Choroid plexus epithelial cell (primary cell): ENCODE measurements around the gene LPP.

Source experiments
- DNase-seq: peaks from one replicate; pipeline ENCODE4 v3.0.0-alpha.2; 2010; ENCODE audit warnings: low read depth
- H3K4me3 ChIP-seq: 2 replicates; pipeline ENCODE4 v1.5.1; 2011; ENCODE audit warnings: low read depth, mild to moderate bottlenecking, control low read depth, low read length, moderate library complexity
- TF ChIP-seq, protein P1 (sequence below): conservative IDR thresholded peaks from 2 replicates; pipeline ENCODE4 v1.5.1; 2011; ENCODE audit warnings: low read depth, mild to moderate bottlenecking, control low read depth, inconsistent platforms, low read length, moderate library complexity

The LPP gene

DNA sequence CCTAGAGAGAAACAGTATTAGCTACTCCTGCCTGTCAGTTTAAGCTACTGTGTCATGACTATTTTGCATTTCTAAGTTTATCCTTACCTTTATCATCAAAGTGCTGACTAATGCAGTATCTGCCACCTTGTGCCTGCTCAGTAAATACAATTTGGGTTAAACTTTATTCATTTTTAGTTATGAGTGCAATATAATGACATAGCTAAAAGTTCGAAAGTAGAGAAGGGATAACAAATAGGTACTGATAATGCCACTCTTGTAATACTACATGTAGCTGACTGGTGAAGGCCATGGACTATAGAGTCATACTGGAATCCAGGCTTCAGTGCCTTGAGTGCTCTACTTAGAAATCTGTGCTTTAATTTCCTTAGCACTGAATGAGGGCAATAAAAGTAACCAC is 537.0 kb downstream of the LPP start:
- no peak for DNase-seq
- H3K4me3 ChIP-seq: no peak overlapping the region
- TF ChIP-seq, protein P1, sequence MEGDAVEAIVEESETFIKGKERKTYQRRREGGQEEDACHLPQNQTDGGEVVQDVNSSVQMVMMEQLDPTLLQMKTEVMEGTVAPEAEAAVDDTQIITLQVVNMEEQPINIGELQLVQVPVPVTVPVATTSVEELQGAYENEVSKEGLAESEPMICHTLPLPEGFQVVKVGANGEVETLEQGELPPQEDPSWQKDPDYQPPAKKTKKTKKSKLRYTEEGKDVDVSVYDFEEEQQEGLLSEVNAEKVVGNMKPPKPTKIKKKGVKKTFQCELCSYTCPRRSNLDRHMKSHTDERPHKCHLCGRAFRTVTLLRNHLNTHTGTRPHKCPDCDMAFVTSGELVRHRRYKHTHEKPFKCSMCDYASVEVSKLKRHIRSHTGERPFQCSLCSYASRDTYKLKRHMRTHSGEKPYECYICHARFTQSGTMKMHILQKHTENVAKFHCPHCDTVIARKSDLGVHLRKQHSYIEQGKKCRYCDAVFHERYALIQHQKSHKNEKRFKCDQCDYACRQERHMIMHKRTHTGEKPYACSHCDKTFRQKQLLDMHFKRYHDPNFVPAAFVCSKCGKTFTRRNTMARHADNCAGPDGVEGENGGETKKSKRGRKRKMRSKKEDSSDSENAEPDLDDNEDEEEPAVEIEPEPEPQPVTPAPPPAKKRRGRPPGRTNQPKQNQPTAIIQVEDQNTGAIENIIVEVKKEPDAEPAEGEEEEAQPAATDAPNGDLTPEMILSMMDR: no peak

DNA sequence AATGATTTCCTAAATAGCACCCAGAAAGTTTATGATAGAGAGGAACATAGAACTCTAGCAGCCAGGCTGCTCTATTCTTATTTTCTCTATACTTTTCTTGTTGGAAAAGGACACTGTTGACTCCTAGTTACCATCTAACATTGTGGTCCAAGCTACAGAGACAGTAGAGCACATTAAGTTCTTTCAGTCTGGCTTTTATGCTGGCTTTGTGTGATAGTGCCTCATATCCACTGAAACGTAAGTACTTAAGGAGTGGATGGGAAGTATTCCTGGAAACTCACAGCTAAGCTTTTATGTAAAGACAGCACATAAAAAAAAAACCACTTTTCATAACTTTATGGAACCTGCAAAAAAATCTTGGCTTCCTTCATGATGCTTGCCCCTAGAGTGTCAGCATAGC is 537.7 kb downstream of the LPP start:
- H3K4me3 ChIP-seq: no peak overlapping the region
- DNase-seq: no peak
- TF ChIP-seq, protein P1: no peak

DNA sequence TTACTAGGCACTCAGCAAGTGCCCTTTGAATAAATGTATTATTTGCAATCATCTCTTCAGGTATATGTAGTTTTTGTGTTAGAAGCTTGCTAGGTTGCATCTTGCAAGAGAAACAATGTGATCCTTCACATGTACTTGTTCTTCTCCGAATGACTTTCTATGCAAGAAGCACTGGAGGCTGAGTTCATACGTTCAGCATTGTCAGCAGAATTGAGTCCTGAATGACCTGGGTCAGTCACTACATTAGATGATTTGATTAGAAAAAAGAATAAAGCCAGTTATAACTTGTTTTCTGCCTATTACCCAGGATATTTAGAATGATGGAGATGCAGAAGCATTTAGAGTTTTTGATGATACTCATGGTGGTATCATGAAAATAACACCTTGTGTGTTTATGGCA is 538.7 kb downstream of the LPP start:
- no peak for DNase-seq
- TF ChIP-seq, protein P1: no peak
- H3K4me3 ChIP-seq: no peak overlapping the region

DNA sequence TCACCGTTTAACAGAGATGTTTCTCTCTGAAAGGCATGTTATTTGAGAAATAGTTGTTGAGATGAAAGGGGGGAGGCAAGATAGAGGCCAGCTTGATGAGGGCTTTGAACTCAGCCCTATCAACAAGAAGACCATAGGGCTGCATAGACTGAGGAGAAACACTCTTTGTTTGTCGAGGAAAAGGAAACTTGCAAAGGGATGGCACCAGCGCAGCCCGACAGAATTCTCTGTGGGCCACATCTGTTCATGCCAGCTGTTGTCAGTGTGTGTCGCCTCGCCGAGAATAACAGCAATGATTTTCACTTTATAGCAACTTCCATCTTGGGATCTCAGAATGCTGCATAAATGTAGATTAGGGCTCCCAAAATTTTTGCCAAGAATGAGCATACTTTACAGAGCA is 539.5 kb downstream of the LPP start:
- no peak for DNase-seq

DNA sequence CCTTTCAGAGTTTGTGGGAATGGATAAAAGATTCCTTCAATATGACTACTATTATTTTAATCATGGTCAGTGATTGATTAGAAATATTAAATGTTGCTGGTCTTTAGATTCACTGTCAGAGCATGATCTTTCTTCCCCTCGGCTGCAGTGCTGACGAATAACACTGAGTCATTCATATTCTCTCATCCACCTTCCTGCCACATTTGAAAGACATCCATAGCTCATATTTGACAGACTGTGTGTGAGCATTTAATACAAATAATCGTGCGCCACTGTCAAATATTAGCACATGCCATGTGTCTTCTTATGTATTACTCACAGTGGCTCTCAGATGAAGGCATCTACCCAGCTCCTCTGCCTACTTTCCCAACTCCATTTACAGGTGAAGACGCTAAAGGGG is 541.3 kb downstream of the LPP start:
- DNase-seq: no peak
- no peak overlapping the region for H3K4me3 ChIP-seq
- TF ChIP-seq, protein P1: no peak

More for the DNA sequence above, 539.5 kb downstream of the LPP start:
- TF ChIP-seq, protein P1: no peak
- H3K4me3 ChIP-seq: no peak overlapping the region

DNA sequence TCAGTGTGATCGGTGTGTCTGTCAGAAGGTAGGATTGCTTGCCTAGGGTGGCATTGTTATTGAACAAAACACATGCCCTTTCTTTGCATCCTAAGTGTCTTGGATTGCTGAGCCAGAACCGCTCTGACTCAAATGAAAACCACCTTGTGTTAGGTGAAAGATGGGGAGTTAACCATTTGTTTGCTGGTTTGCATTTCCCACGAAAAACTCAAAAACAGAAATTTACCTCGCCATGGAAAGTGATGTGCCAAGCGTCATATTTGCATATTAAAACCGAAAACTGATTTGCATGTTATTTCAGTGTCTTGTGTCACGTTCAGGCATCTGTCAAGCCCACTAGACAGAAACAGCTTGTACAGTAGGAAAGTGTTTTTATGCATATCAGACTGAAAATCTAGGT is 543.2 kb downstream of the LPP start:
- TF ChIP-seq, protein P1: no peak
- DNase-seq: no peak
- no peak overlapping the region for H3K4me3 ChIP-seq

DNA sequence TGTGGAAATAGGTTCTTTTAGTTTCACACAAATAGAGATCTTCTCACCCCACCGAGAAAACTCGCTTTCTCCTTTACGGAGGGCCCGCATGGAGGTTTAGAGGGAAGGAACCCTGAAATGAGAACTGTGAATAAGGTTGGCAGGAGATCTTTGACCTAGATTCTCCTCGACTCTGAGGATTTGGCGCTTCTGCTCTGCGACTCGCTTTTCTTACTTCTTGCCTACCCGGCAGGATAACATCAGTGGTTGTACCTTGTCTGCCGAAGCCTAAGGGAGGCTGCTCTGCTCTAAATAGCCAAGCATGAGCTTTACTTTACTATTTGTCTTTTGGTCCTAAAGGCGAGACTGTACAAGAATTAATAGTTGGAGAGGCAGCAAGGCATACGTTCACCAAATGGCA is 544.5 kb downstream of the LPP start:
- TF ChIP-seq, protein P1: no peak
- no peak overlapping the region for H3K4me3 ChIP-seq
- DNase-seq: no peak
